HepG2 (cell line): ENCODE data around the gene POC1B. TPM values are rescaled to one million over a fixed set of nuclear protein-coding genes. Genes with fewer than 3 reads are reported as not detected.
A peak's percentile ranks its signal among the peaks of the same experiment; 100 is the strongest.

ENCODE experiments used
- ATM ChIP-seq: fragments of 450-650 bp; IDR thresholded peaks from 2 replicates; pipeline ENCODE4 v1.7.1; 2017; ENCODE audit warnings: mild to moderate bottlenecking, borderline replicate concordance
- E2F1 ChIP-seq: sonication (generic); formaldehyde crosslinking; IDR thresholded peaks from 2 replicates; pipeline ENCODE4 v1.5.0; 2020; ENCODE audit warnings: missing genetic modification reagents
- ELF3 ChIP-seq: IDR thresholded peaks from 2 replicates; pipeline ENCODE4 v1.6.1; 2016; ENCODE audit warnings: missing genetic modification reagents, missing compliant biosample characterization
- GABPA ChIP-seq, 2 experiments: IDR thresholded peaks; 2 replicates each; pipeline ENCODE4 v1.6.1; 2011 to 2016; ENCODE audit warnings: low read depth in 2 of 2, low read length in 1 of 2, missing biosample characterization in 1 of 2, missing genetic modification characterization in 1 of 2
- HNRNPH1 ChIP-seq: fragments of 200-400 bp; formaldehyde crosslinking; optimal IDR thresholded peaks from 2 replicates; pipeline ENCODE3; 2017; ENCODE audit warnings: mild to moderate bottlenecking, low read depth, low read length
- IRF2 ChIP-seq: IDR thresholded peaks from 2 replicates; pipeline ENCODE4 v1.6.1; 2018; ENCODE audit warnings: missing genetic modification reagents, missing compliant biosample characterization
- JDP2 ChIP-seq: sonication (generic); formaldehyde crosslinking; IDR thresholded peaks from 2 replicates; pipeline ENCODE4 v1.8.1; 2022; ENCODE audit warnings: missing genetic modification reagents, borderline replicate concordance
- NCOA2 ChIP-seq: sonication (generic); formaldehyde crosslinking; IDR thresholded peaks from 2 replicates; pipeline ENCODE4 v1.8.0; 2022; ENCODE audit warnings: inconsistent platforms
- PHB2 ChIP-seq: fragments of 450-650 bp; IDR thresholded peaks from 2 replicates; pipeline ENCODE4 v1.6.1; 2018; ENCODE audit not compliant: partially characterized antibody
- SMAD9 ChIP-seq: sonication (generic); formaldehyde crosslinking; IDR thresholded peaks from 2 replicates; pipeline ENCODE4 v1.5.1; 2020; ENCODE audit warnings: mild to moderate bottlenecking, missing genetic modification reagents
- TBP ChIP-seq: sonication (generic); formaldehyde crosslinking; IDR thresholded peaks from 2 replicates; pipeline ENCODE4 v1.5.0; 2020; ENCODE audit warnings: missing genetic modification reagents
- ZEB1 ChIP-seq: IDR thresholded peaks from 2 replicates; pipeline ENCODE4 v1.6.1; 2012; ENCODE audit warnings: mild to moderate bottlenecking, low read depth, inconsistent platforms; ENCODE audit not compliant: insufficient replicate concordance
- ZNF230 ChIP-seq: sonication (generic); formaldehyde crosslinking; IDR thresholded peaks from 2 replicates; pipeline ENCODE4 v1.4.0; 2020; ENCODE audit warnings: mild to moderate bottlenecking, missing genetic modification reagents
- ZNF264 ChIP-seq: sonication (generic); formaldehyde crosslinking; IDR thresholded peaks from 2 replicates; pipeline ENCODE4 v1.4.0; 2020; ENCODE audit warnings: missing genetic modification reagents
- ZNF274 ChIP-seq: sonication (generic); formaldehyde crosslinking; IDR thresholded peaks from 2 replicates; pipeline ENCODE4 v1.5.1; 2020; ENCODE audit warnings: mild to moderate bottlenecking, missing genetic modification reagents
- ZNF44 ChIP-seq: sonication (generic); formaldehyde crosslinking; IDR thresholded peaks from 2 replicates; pipeline ENCODE4 v1.5.1; 2020; ENCODE audit warnings: mild to moderate bottlenecking, missing genetic modification reagents
- ZNF446 ChIP-seq: sonication (generic); formaldehyde crosslinking; IDR thresholded peaks from 2 replicates; pipeline ENCODE4 v1.5.0; 2020; ENCODE audit warnings: mild to moderate bottlenecking, missing genetic modification reagents
- ZNF552 ChIP-seq: sonication (generic); formaldehyde crosslinking; IDR thresholded peaks from 2 replicates; pipeline ENCODE4 v1.9.0; 2022; ENCODE audit warnings: missing genetic modification reagents, mild to moderate bottlenecking, borderline replicate concordance
- ZNF605 ChIP-seq: sonication (generic); formaldehyde crosslinking; IDR thresholded peaks from 2 replicates; pipeline ENCODE4 v1.8.0; 2022; ENCODE audit warnings: mild to moderate bottlenecking, missing genetic modification reagents
- ZNF878 ChIP-seq: sonication (generic); formaldehyde crosslinking; IDR thresholded peaks from 2 replicates; pipeline ENCODE4 v1.8.1; 2023; ENCODE audit warnings: mild to moderate bottlenecking, missing genetic modification reagents, moderate library complexity
- polyA plus RNA-seq, 8 experiments: library from polyadenylated mRNA; depleted of rRNA in 3 of 8; stranded (reverse) in 7 of 8; unstranded in 1 of 8; fragments of >200 nt; fragmentation: Illumina TruSeq in 4 of 8; extraction: Trizol in 4 of 8; gene quantifications; 2 replicates each; pipeline versions ENCODE4 v1.2.1 to v1.2.3, GENCODE V29; 2011 to 2016; ENCODE audit warnings: low read depth in 4 of 8, missing spikeins in 1 of 8, mixed read lengths in 1 of 8; ENCODE audit not compliant: insufficient read depth in 1 of 8
- total RNA-seq, 5 experiments: library from RNA; depleted of rRNA; stranded (reverse); fragments of >200 nt; fragmentation: Illumina TruSeq; extraction: Trizol; gene quantifications; 2 replicates each; pipeline ENCODE4 v1.2.3, GENCODE V29; 2016; ENCODE audit warnings: low read depth in 1 of 5
- TF ChIP-seq, protein P1 (sequence below): sonication (generic); formaldehyde crosslinking; IDR thresholded peaks from 2 replicates; pipeline ENCODE4 v1.4.0; 2020; ENCODE audit warnings: mild to moderate bottlenecking, missing genetic modification reagents

The POC1B gene
- total and polyA plus RNA-seq, 2 of the 13 experiments (the other 11 are each of a cell fraction or from before 2014, with no cell fraction given): 9.3 to 11.0 TPM

DNA sequence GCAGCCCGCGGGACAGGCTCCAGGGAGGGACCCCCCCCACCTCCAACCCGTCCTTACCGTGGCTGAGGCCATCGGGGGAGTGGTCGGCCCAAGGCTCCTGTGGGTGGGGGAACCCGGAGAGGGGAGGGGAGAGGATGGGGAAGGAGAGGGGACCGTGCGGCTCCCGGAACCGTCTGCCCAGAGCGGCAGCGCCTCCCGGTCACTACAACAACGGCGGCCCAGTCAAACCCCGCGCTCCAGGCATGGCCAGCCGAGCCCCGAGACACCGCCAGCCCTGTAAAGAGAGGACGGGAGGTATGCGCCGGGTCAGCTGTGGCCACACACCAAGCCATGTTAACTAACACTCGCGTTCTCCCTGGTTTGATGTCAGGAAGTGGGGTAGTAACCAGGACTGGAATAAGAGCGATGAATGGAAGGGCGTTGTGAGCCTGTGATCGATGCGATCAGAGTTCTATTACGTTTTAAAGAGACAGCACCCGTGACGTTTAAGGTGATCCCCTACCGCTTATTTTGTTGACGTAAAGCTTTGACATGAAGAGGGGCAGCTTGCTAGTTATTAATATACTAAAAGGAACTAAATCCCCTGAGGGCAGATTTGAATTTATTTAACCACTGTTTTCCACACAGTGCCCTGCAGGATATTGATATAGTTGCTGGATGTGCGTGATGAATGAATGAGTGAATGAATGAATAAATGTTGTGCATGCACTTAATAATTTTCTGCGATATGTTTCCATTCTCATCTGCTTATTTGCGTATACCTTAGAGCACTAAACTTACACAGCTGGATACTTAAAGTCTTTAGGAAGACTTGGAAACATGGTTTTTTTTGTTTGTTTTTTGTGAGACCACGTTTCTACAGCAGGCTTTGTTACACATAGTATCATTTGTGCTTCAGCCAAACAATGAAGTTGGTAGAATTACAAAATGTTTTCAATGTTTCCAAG is at the start of gene POC1B (continued):
- TF ChIP-seq, protein P1, sequence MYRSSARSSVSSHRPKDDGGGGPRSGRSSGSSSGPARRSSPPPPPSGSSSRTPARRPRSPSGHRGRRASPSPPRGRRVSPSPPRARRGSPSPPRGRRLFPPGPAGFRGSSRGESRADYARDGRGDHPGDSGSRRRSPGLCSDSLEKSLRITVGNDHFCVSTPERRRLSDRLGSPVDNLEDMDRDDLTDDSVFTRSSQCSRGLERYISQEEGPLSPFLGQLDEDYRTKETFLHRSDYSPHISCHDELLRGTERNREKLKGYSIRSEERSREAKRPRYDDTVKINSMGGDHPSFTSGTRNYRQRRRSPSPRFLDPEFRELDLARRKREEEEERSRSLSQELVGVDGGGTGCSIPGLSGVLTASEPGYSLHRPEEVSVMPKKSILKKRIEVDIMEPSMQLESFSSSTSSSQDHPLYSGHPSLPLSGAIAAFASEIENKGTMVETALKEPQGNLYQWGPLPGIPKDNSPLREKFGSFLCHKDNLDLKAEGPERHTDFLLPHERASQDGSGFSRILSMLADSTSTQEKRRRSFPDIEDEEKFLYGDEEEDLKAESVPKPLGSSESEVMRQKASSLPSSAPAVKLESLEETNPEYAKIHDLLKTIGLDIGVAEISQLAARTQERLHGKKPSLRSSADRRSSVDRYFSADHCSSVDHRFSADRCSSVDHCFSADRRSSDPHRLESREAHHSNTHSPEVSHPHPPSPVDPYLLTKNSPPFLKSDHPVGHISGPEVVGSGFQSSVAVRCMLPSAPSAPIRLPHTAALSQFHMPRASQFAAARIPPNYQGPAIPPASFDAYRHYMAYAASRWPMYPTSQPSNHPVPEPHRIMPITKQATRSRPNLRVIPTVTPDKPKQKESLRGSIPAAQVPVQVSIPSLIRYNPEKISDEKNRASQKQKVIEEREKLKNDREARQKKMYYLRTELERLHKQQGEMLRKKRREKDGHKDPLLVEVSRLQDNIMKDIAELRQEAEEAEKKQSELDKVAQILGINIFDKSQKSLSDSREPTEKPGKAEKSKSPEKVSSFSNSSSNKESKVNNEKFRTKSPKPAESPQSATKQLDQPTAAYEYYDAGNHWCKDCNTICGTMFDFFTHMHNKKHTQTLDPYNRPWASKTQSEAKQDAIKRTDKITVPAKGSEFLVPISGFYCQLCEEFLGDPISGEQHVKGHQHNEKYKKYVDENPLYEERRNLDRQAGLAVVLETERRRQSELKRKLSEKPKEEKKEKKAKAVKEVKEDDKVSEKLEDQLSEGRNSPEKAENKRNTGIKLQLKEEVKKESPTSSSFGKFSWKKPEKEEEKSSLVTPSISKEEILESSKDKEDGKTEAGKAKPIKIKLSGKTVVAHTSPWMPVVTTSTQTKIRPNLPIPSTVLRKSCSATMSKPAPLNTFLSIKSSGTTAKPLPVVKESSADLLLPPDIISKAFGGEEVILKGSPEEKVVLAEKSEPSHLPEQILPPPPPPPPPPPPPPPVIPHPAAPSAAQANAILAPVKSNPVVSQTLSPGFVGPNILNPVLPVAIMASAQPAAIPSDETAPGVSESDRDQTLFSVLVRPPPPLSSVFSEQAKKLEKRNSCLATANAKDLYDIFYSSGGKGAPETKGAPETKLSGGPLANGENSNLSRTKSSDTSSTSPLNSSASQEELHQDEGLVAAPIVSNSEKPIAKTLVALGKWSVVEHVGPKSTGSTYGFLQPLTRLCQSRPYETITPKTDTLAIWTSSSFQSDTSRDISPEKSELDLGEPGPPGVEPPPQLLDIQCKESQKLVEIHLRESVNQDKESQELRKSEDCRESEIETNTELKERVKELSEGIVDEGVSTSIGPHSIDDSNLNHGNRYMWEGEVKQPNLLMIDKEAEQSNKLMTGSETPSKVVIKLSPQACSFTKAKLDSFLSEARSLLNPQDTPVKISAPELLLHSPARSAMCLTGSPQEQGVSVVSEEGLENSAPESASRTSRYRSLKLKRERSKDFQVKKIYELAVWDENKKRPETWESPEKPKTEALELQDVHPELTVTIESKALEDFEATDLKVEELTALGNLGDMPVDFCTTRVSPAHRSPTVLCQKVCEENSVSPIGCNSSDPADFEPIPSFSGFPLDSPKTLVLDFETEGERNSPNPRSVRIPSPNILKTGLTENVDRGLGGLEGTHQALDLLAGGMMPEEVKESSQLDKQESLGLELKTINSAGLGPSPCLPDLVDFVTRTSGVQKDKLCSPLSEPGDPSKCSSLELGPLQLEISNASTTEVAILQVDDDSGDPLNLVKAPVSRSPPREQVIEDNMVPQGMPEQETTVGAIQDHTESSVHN (CRISPR knock-in tag): no peak
- TF ChIP-seq ZEB1 (peak; percentile 13), ZNF878 (CRISPR knock-in tag) (peak; percentile 20; the same call in 1 of the 2 replicates), ZNF552 (CRISPR knock-in tag) (peak; percentile 74; the same call in 1 of the 2 replicates), SMAD9 (CRISPR knock-in tag) (no peak), ZNF264 (CRISPR knock-in tag) (0 out of 2 replicates have a peak, but pooled peaks have one; percentile 37), PHB2 (no peak), IRF2 (CRISPR knock-in tag) (peak; percentile 77; the same call in 1 of the 2 replicates), ELF3 (CRISPR knock-in tag) (peak; percentile 60), ATM (no peak), E2F1 (CRISPR knock-in tag) (peak; percentile 83), ZNF44 (CRISPR knock-in tag) (no peak), ZNF446 (CRISPR knock-in tag) (no peak), NCOA2 (CRISPR knock-in tag) (0 out of 2 replicates have a peak, but pooled peaks have one; percentile 43), ZNF230 (0 out of 2 replicates have a peak, but pooled peaks have one; percentile 76), ZNF605 (peak; percentile 95), JDP2 (no peak), ZNF274 (no peak; the same call in 1 of the 2 replicates), HNRNPH1 (no peak), TBP (CRISPR knock-in tag) (no peak), GABPA (IDR thresholded peaks at IDR 0.05; ENCODE audit: low read depth, low read length) (peak; percentile 59), GABPA (CRISPR knock-in tag; IDR thresholded peaks at IDR 0.05; ENCODE audit: low read depth) (peak; percentile 77)
